NK-92 (cell line): Measurements from ENCODE around the gene KCNQ1.

Source experiments
- DNase-seq: peaks from one replicate; lab custom pipeline; 2025; ENCODE audit not compliant: unreplicated experiment; lab: John Stamatoyannopoulos, UW

The KCNQ1 gene

DNA sequence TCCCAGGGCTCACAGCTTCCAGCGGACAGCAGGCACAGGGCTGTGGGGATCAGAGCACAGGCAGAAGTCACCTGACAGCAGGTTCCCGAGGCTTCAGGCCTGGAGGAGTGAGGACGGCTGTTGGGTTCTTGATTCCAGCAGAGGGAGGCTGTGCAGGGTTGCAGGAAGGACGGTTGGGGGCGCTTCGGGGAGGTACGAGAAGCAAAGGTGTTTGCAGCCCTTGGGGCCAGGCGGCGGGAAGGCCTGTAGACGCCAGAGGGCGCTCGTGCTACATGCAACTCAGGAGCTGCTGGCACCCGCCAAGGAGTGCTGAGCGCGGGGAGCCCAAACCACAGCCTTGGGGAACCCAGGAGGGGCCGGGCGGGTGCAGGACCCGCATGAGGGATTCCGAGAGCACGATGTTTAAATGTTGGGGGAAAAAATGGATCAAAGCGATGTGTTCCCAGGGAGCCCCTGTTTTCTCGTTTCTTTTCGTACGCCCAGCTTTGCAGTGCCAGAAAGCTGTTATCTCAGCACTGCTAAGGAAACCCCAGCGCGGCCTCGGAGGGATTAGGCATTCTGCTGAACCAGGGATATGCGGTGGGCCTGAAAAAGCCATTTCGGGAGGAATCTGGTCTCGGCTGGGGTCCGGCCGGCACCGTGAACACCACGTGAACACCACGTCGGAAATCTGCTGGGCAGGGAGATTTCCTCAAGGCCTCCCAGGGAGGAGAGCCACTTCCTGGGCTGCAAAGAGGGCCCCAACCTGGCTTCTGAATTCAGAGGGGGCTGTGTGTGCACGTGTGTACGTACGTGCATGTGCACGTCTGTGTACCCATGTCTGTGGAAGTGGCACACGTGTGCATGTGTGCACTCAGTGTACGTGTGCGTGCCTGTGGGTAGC, 88.1 kb downstream of the KCNQ1 start:
- DNase-seq: no peak

DNA sequence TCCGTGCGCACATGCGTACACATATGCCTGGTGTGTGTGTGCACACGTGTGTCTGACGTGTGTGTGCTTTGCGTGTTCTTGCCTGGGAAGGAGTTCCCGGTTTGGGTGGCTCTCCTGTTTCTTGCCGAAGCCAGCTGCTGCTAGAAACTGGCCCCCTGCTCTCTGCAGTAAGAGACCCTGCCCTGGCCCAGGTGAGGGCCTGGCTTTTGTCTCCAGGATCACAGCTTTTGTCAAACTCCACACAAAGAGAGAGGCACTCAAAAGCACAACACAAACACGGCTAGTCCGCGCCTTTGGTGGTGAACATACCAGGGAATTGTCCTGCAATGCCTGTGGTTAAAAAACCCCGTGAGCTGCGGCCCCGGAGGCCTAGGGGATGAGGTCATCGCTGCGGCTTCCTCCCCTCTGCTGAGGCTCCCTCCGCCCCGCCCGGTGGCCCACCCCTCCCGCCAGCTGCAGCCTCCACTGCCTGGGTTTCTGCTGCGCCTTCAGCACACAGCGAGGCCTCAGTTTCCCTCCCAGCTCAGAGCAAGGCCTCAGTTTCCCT, 88.9 kb downstream of the KCNQ1 start:
- DNase-seq: no peak

DNA sequence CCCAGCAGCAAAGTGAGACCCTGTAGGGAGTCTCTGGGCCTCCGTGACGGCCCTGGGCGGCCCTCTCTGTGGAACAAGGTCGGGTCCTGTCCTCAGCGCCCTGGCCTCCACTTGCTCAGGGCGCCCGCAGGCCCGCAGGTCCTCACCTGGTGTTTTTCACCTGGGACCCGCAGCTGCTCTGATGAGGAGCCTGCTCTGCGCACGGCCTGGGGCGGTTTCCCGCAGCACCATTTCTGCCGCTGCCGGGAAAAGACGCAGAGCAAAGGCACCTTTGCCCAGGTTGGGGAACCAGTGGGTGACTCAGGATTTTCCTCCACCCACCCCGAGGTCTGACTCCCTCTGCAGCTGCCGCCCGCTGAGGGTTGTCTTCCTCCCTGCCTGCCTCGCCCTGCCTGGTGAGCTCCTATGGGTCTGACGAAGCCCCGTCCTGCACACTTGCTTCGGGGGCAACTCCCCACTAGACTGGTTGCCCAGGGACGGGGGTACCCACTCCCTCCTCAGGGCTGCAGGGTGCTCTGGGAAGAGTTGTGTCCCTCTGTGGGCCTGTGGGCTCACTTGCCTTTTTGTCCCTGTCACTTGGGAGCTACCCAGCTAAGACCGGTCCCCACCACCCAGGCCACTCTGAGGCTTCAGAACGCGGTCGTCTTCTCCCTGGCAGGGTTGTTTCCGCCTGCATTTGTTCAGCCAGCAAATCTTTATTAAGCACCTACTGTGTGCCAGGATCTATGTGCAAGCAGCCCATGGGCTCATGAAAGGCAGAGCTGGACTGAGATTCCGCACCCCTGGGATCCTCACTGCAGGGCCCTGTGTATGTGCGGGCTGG, 89.5 kb downstream of the KCNQ1 start:
- no peak for DNase-seq

DNA sequence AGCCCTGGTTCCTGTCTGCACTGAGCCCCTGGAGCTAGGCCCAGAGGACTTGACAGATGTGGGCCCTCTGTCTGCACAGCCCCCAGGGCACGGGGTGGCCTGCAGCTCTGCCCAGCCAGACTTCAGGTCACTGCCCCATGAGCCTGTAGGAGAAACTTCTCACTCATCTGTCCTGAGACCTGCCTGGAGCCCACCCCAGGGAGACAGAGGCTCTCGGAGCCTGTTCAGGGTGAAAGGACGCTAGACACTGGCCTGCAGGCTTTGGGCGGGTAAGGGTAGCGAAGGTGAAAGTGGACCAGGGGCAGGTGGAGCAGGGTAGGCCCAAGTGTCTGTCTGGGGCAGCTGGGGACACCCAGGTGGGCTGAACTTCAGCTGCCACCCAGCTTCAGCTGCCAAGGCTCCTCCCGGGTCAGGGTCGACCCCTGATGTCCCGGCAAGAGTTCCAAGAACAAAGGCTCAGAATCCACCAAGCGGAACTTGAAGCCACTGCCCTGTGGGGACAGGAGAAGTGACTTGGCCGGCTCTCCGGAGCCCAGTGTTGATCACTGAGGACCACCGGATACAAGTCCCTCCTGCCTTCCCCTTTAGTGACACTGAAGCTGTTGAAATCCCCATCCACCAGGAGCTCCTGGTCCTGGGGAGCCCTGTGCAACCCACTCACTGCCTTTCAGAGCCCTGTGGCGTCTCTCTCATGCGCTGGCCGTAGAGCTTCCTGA, 90.3 kb downstream of the KCNQ1 start:
- no peak for DNase-seq

DNA sequence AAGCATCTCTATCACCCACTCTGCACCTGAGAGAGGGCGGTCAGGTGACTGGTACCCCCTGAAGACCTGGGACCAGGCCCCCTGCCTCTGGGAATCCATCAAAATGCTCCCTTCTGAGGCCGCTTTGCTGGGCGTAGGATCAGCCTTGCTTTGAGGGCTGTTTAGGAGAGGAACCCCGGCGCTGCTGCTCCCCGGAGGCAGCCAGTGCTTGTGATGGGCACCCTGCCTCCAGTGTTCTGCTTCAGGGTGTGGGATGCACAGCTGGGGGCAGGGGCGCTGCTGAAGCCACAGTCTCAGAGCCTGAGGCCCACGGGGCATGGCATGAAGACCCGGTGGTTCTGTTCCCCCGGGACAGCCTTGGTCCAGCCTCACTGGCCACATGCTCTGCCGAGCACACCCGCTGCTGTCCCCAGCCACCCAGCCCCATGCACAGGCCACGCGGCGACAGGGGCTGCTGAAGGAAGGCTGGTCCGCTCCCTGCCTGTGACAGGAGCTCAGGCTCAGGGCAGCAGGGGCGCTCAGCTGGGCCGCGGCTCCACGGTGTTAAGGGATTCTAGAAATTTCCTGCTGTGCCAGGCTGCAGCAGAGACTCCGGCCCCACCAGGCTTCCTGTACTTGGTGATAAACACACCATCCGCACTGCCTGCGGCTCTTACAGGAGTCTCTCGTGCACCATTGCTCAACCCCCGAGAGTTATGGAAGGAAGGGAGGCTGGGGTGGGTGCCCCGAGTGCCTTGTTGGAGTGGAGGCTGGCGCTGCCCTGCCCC, 91.0 kb downstream of the KCNQ1 start:
- DNase-seq: no peak

DNA sequence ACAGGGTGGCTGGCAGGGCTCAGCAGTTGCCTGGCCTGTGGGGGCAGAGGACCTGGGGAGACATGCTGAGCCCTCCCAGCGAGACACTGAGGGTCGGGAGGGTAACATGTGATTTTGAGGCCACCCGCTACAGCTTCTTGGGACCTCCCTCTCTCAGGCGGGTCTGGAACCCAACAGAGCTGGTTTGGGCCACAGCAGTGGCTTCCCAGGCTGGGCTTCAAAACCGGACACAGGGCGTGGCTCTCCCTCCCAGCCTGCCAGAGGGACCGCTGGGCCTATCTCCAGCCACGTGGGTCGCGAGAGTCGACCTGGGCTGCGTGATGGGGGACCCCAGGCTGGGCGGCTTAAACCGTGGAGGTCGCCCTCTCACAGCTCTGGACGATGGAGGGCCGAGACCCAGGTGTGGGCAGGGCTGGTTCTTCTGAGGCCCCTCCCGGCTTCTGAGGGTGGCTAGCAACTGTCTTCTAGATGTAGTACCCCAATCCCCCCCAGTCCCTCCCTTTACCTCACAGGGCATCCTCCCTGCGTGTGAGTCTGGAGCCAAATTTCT, 91.7 kb downstream of the KCNQ1 start:
- no peak for DNase-seq

DNA sequence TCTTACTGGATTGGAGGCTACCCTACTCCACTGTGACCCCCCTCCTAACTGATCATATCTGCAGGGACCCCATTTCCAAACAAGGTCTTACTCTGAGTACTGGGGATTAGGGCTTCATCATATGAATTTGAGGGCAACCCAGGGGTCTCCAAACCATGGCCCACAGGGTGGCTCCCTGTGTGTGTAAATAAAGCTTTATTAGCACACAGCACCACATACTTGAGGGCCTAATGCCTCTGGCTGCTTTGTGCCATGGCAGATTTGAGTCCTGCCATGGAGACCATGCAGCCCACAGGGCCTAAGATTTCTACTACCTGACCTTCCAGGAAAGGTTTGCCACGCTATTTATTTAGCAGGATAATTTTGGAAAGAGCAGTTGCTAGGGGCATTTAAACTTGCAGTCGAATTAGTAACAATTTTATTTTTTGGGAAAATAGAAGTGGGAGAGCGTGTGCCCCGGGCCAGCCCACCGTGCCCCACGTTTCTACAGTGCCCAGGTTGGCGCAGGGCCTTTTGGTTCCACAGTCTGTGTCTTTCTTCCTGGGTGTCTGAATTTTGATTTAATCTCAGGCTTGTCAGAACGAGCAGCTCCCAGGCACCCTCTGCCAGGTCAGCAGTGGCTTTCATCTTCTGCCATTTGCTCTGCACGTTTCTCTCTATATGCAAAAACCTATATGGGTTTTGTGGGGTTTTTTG, 92.3 kb downstream of the KCNQ1 start:
- DNase-seq: no peak

DNA sequence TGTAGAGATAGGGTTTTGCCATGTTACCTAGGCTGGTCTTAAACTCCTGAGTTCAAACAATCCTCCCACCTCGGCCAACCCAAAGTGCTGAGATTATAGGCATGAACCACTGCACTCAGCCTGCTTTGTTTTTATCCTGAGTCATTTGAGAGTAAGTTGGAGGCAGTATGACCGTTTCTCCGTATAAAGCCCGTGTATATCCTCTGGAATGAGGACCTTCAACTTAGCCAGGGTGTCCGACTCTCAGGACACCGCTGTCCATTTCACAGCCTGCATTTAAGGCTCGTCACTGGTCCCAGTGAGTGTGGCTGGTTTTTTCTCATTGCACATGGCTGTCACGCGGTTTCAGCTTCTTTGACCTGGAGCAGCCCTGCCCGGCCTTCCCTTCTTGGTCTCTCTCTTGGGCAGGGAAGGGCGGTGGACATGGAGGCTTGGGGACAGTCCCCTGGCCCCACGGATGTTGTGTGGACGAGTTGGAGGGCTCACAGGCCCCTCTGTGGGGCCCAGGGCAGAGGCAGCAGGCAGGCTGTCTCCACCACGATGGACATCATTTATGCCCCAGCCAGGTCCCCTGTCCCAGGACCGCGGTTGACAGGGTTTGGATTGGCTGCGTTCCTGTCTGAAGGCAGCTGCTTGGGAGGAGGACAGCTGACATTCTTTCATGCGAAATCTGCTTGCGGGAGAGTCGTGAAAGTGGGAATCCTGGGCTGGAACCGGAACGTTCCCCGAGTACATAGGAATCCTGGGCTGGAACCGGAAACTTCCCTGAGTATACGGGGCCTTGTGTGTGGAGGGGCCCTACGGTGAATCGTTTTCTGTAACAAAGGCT, 93.3 kb downstream of the KCNQ1 start:
- DNase-seq: no peak

DNA sequence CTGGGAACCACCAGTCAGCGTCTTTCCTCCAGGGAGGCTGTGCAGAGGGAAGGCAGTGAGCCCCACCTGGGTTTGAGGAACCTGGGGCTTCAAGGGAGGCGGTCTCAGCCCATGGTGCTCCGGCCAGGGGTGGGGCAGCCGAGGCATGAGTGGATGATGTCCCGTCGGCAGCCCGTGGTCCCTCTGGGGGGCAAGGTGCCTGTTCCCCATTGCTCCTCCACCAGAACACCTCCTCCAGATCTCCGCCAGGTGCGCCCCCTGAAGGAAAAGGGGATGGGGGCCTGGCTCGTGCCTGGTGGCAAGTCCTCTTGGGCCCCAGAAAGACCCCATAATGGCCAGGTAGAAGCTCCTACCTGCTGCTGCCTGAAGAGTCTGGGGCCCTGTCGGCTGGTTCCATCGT, 94.1 kb downstream of the KCNQ1 start:
- DNase-seq: no peak

DNA sequence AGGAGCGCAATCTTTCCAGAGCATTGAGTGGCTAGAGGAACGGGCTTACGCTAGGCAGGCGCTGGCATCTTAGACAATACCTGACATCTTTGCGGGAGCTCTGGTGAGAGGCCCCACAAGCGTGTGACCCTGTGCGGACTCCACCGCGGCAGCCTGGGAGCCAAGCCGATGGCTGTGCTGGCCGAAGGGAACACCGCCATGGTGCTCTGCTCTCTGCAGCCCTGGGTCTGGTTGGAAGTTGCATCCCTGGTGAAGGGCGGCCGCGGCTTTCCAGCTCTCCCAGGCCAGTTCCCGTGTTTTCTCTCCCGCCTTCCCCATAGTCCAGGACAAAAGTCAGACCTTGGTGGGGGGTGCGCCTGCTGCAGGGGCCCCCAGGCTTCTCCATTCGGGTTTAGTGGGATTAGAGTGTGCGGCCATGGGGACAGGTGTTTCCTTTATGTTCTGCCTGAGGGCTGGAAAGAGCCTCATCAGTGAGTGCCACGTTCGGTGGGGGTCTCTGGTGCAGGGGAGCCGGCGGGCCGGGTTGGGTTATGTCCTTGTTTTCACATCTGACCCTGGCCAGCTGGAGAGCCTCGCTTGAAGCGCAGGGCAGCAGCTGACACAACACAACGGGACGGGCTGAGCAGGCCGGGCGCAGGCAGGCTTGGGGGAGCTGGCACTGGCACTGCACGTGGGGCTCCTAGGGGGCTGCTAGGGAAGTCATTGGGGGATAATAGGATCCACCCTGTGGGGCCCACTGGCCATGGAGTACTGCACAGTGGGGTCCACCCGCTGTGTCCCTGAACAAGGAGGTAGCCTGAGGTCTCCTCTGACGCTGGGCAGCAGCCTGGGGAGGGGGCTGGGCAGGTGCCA, 94.8 kb downstream of the KCNQ1 start:
- no peak for DNase-seq

DNA sequence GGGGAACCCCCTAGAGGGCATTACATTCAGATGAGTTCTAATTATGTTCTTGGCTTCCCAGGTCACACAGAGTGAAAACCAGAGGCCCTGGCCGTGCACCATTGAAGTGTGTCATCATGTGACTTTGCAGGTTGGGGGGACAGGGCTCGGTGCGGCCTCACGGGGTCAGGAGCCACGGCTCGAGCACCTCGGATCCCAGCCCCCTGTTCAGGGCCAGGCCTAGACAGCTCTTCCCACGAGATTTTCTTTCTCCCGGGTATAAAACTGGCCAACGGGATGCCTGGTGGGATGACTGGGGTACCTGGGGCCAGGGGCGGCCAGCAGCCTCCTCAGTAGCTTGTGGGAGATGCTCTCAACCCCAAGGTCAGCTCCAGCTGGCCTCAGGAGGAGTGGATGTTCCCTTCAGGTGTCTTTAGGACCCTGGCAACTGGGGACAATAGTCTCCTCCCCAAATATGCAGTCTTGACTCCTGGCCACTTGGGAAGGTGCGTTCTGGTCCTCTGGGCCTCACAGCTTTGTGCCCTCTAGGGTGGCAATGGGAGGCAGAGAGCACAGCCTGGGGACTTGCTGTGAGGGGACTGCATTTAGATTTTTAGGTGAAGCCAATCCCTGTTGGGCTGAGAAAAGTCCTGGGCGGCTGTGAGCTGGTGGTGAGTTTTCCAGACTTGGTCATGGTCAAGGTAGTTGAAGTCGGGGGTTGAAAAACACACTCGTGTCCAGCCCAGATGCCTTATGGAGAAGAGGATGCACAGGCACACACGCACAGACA, 95.6 kb downstream of the KCNQ1 start:
- no peak for DNase-seq

DNA sequence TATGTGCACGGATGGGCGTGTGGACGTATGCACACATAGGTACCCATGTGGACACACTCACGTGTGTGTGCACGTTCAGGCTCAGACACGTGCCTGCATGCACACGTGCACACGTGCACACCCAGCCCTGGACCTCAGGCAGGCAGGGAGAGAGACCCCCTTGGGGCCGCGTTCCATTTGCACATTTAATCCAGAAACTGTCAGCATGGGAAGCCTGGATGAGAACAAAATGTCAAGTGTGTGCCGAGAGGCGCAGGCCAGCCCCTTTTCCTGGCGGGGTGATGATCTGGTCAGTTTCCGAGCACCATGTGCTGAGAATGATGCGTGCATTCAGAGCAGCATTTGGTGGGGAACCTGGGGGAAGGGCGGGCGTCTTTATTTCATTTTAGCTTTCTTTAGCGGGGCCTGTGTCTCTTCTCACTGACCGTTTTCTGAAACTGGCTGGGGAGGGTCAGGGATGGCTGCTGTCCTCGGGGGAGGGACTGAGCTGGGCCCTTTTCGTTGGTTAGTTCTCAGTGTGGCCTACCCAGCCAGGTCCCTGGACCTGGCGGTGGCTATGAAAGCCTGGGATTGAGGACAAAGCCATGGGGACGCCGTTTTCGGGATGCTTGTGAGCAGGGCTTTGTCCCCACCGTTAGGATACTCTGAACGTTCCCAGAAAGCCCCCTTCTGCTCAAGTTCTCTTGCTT, 96.3 kb downstream of the KCNQ1 start:
- no peak for DNase-seq

DNA sequence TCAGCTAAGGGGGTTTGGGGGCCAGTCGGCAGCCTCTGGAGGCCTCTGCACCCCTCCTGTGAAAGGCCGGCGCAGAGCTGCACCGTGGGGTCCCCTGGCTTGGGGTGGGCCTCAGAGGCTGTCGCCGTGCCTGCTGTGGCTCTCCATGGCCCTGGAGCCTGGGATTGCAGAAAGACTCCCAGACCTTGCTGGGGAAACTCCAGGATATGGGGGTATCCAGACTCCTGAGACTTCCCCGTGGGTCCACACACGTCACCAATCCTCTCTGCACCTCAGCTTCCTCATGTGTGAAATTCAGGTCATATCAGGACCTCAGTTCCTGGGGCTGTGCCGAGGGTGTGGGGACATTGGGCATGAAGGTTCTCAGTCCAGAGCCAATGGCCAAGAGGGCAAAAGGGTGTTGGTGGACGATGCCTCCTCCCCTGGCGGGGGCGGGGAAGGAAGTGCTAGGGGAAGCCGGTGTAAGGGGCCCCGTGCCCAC, 97.1 kb downstream of the KCNQ1 start:
- DNase-seq: no peak

DNA sequence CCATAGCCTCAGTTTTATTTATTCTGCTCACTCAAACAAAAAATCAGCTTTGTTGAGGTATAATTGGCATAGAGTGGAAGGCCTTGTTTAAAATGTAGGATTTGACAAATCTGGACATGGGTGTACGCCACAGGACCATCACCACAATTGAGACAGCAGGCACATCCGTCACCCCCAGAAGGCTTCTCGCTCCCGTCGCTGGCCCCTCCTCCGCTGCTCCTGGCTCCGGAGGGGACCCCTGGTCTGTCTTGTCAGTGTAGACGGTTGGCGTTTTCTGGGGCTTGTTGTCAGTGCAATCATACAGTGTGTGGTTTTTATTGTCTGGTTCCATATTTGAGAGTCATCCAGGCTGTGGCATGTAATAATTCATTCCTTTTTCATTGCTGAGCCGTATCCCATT, 97.6 kb downstream of the KCNQ1 start:
- no peak for DNase-seq

DNA sequence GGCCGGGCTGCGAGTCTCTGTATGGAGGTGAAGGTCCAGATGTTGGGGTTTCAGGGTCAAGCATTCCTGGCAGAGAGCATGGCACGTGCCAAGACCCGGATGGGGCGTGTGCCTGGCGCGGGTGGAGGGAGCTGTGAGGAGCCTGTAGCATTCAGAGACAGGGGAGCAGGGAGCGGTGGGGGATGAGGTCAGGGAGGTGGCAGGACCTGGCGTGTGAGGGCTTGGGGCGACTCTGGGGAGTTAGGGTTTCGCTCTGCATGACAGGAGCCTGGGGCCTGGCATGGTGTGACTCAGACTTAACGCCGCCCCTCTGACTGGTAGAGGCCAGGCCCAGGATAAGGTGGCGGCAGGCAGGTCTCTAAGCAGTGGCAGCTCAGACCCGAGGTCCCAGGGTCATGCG, 103.0 kb downstream of the KCNQ1 start:
- DNase-seq: no peak

DNA sequence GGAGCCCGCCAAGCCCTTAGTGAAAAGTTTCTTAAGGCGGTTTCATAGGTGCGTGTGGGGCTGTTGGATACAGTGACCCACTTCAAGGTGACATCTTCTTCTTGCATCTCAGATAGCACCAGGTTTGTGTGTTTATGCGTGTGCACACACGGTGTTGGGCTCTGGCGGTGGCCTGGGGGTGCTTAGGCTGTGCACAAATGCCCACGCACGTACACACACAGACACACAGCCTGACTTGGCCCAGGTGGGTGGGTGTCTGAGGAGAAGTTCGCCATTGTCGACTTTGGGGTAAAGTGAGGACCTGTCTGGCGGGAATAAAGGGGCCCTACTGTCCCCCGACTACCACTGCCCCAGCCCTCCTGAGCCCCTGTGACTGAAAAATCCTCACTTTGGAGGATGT, 103.8 kb downstream of the KCNQ1 start:
- no peak for DNase-seq
